A673 (cell line): Measurements from ENCODE around the gene PHKA2.

ENCODE experiments used
- CTCF ChIP-seq: fragments of 300-800, 200-600 bp; sonication (generic); conservative IDR thresholded peaks from 2 replicates; pipeline ENCODE4 v1.5.1; 2017; ENCODE audit warnings: low read depth, mild to moderate bottlenecking, antibody characterized with exemption, low read length, moderate library complexity, mixed read lengths
- EZH2 ChIP-seq: fragments of 200-600 bp; sonication (generic); IDR thresholded peaks from 2 replicates; pipeline ENCODE4 v1.6.1; 2017; ENCODE audit warnings: borderline replicate concordance, low read depth, mild to moderate bottlenecking, mixed read lengths, antibody characterized with exemption, low read length; ENCODE audit not compliant: poor library complexity, severe bottlenecking

GRCh38 chrX:18877469-18877868 is 106.4 kb downstream of the PHKA2 start:
- no peak for TF ChIP-seq CTCF
- TF ChIP-seq EZH2 = no peak
